GM10266 (cell line): ENCODE data around the gene AVPR1A.

Experiments used
- DNase-seq: peaks from one replicate; pipeline ENCODE4 v3.0.0; 2012; ENCODE audit errors: extremely low spot score
- CTCF ChIP-seq: IDR thresholded peaks from 2 replicates; pipeline ENCODE4 v1.5.1; 2012; ENCODE audit warnings: mild to moderate bottlenecking, low read depth; ENCODE audit not compliant: control insufficient read depth, insufficient read depth; ENCODE audit errors: missing control alignments

AVPR1A gene

GRCh38 chr12:63155375-63155774, 4.4 kb upstream of the AVPR1A start:
- TF ChIP-seq CTCF = no peak
- DNase-seq = no peak

DNA sequence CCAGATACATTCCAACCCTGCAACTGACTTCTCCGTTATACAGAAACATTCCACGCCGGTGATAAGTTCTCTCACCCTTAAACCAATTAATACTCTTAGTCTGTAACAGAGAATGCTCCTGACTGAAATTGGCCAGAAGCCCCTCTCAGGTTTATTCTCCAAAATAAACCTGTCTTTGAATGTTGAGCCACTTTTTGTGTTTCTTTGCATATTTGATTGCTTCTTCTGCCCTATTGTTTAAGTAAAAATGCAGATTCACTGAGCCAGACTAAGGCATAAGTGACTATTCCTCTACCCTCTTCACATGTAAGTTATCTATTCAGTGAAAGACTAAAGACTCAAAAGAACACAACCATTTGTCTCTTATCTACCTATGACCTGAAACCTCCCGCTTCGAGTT, 3.6 kb upstream of the AVPR1A start:
- no peak for DNase-seq
- TF ChIP-seq CTCF = no peak

DNA sequence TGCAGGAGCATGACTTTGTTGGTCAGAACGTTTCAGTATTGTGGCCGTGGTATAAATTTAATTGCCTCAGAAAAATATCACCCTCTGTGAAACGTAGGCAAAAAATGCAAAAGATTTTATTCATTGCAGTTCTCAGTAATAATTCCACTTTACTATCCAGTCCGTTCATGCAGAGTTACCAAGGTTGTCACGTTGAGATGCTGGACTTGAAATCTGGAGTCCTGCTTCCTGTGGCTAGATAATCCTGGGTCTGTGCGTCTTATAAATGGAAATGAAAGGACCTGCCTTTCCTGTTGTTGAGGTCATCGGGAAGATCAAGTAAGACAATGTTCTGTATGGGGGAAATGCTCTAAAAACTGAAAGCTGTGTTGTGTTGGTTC, 1.3 kb upstream of the AVPR1A start:
- DNase-seq = no peak
- TF ChIP-seq CTCF = no peak

DNA sequence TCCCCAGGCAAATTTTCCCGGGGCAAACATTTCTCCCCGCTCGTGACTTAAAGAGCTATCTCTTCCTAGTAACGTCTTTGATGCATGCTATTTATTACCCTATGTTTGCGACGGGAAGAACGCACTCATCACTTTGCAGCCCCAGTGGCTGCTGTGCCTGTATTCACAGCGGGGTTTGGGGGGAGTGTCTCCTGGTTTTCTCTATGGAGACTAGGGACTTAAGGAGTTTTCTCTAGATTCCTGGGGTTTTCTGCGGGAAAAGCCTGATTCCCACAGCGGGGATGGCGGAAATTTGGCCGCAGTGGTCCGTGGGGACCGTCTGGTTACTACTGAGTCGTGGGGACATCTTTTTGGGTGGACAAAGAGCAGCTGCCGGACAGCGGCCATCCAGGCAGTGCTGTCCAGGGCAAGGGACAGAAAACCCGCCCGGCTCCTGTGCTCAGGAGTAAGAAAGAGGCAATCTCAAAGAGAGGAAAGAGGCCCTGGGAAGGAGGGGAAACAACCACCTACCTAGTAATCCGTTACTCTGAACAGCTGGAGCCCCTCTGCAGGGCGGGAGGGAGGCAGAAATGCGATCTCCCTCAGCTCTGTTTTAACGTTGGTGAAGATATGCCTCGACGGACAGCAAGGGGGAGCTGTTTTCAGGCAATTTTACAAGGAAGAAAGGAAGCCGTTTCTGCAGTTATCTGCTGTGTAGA, 771 bp upstream of the AVPR1A start:
- DNase-seq = peak; percentile 48
- TF ChIP-seq CTCF = peak; percentile 69

GRCh38 chr12:63149909-63150712, 890 bp downstream of the AVPR1A start:
- no peak for DNase-seq
- no peak for TF ChIP-seq CTCF

GRCh38 chr12:63144556-63144955, 6.4 kb downstream of the AVPR1A start:
- no peak for DNase-seq
- TF ChIP-seq CTCF = no peak

DNA sequence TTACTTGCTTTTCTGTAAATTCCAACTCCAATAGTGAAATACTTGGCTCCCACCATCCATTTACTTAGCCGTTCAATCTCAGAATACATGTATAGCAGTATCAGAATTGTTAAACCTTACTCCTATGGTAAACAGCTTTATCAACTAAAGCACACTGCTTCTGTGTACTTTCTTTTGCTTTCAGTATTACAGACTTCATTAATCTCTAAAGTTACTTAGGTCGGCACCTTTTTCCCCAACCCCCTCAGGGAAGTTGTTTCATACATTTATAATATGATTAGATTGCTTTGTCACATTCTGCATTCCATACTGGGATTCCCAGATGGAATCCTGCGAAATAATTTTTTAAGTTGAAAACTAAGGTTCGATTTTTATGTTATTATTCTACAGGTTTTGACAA, 12.5 kb downstream of the AVPR1A start:
- no peak for TF ChIP-seq CTCF
- no peak for DNase-seq
